Activated naive CD8-positive, alpha-beta T cell treated with anti-CD3 and anti-CD28 coated beads for 36 hours (primary cell): ENCODE data around the gene MARVELD2. TPM values are rescaled to one million over a fixed set of nuclear protein-coding genes. Genes with fewer than 3 reads are reported as not detected.

Experiments
- total RNA-seq, 2 experiments: library from RNA; stranded (reverse); gene quantifications; one replicate each; pipeline ENCODE4 v1.2.3, GENCODE V29; 2021

The MARVELD2 gene
- total RNA-seq, 2 experiments from 2014 or later: 0.31 to 0.78 TPM

Other genes starting within 250 kb of the MARVELD2 start
- gene CCNB1, start 248.0 kb upstream of the MARVELD2 start, total RNA-seq: 100 to 1,000 TPM; 196 to 202 TPM
- gene CENPH, start 225.5 kb upstream of the MARVELD2 start, total RNA-seq: 10 to 100 TPM; 81.1 to 84.9 TPM
- gene CDK7, start 180.2 kb upstream of the MARVELD2 start, total RNA-seq: 10 to 100 TPM; 42.5 to 45.7 TPM
- 10 to 100 TPM; 10.8 to 13.3 TPM for gene CCDC125, start 82.3 kb upstream of the MARVELD2 start, total RNA-seq
- 100 to 1,000 TPM; 114 to 123 TPM for gene AK6, start 45.6 kb upstream of the MARVELD2 start, total RNA-seq
- 10 to 100 TPM; 94.1 to 99.3 TPM for gene TAF9, start 45.6 kb upstream of the MARVELD2 start, total RNA-seq
- gene RAD17, start 45.3 kb upstream of the MARVELD2 start, total RNA-seq: 10 to 100 TPM; 27.7 to 28.8 TPM
- gene OCLN, start 77.7 kb downstream of the MARVELD2 start, total RNA-seq: under 1 TPM; 0.40 to 0.43 TPM
- 10 to 100 TPM; 58.0 to 64.2 TPM for gene GTF2H2C, start 145.1 kb downstream of the MARVELD2 start, total RNA-seq